ENCODE data around the gene AKR1E2.

DNA sequence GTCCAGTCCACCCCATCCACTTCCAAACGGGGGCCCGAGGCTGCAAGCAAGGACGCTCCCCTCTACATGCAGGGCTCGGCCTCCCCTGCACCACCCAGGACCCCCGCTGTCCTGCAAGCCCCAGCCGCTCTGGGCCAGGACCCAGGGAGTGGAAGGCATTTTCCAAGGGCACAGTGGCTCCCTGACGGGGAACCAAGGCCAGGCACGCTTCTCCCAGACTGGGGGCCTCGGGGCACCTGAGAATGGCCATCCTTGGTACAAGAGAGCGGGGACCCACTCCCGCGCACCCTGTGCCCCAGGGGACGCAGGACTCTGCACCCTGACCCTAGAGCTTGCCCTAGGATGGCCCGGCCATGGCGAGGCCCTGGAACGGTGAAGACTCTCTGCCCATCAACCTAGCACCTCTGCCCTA, 545 bp upstream of the AKR1E2 start:
- no peak for TF ChIP-seq POLR2A (IDR thresholded peaks at IDR 0.05; ENCODE audit: low read depth, low read length)
- no peak for TF ChIP-seq TAF1 (IDR thresholded peaks at IDR 0.05; ENCODE audit: low read depth, low read length)

Measured in GM12891 (cell line).